CD4-positive, alpha-beta T cell treated with Interleukin-4 for 1 hour (primary cell): ENCODE data around the gene MAPK7.

Source experiments
- DNase-seq, 2 donors: peaks; one replicate each; pipeline ENCODE4 v3.0.0-alpha.2; 2020 to 2022

Gene MAPK7

GRCh38 chr17:19402171-19402570 is 23.9 kb downstream of the MAPK7 start:
- no peak for DNase-seq

GRCh38 chr17:19403021-19403420 is 24.7 kb downstream of the MAPK7 start:
- no peak for DNase-seq

- no peak for DNase-seq
Observed at GRCh38 chr17:19404264-19404663, 26.0 kb downstream of the MAPK7 start.

- DNase-seq = no peak
Observed at GRCh38 chr17:19405114-19405513, 26.8 kb downstream of the MAPK7 start.

GRCh38 chr17:19407601-19408345 is 29.5 kb downstream of the MAPK7 start:
- no peak for DNase-seq

GRCh38 chr17:19408346-19408710 is 30.0 kb downstream of the MAPK7 start:
- DNase-seq = no peak

GRCh38 chr17:19409066-19409465 is 30.8 kb downstream of the MAPK7 start:
- DNase-seq = no peak

GRCh38 chr17:19409509-19409908 is 31.2 kb downstream of the MAPK7 start:
- no peak for DNase-seq

- DNase-seq = no peak
Observed at GRCh38 chr17:19410091-19410490, 31.8 kb downstream of the MAPK7 start.

- DNase-seq = no peak
Observed at GRCh38 chr17:19410875-19411620, 32.8 kb downstream of the MAPK7 start, which contains the start of gene RNF112. RNF112 (plus strand) TSS chr17:19411232; CDS start chr17:19411409, 177 bp downstream.

- no peak for DNase-seq
Observed at GRCh38 chr17:19411631-19412030, 33.3 kb downstream of the MAPK7 start.

- DNase-seq = no peak
Observed at GRCh38 chr17:19412510-19412909, 34.2 kb downstream of the MAPK7 start.

GRCh38 chr17:19412984-19413383 is 34.7 kb downstream of the MAPK7 start:
- DNase-seq = no peak

- no peak for DNase-seq
Observed at GRCh38 chr17:19413761-19414160, 35.5 kb downstream of the MAPK7 start.

GRCh38 chr17:19414396-19415280 is 36.3 kb downstream of the MAPK7 start:
- DNase-seq = no peak

- no peak for DNase-seq
Observed at GRCh38 chr17:19415311-19415710, 37.0 kb downstream of the MAPK7 start.

- no peak for DNase-seq
Observed at GRCh38 chr17:19415806-19416775, 37.8 kb downstream of the MAPK7 start.

- DNase-seq = peak in 1 of 2 donors; percentile 4
Observed at GRCh38 chr17:19417611-19418010, 39.3 kb downstream of the MAPK7 start.

- peak; percentile 9 to 43 for DNase-seq
Observed at GRCh38 chr17:19418251-19418992, 40.1 kb downstream of the MAPK7 start.

- no peak for DNase-seq
Observed at GRCh38 chr17:19421219-19421618, 42.9 kb downstream of the MAPK7 start.

GRCh38 chr17:19421926-19422325 is 43.6 kb downstream of the MAPK7 start:
- no peak for DNase-seq
